T47D (cell line): ENCODE results near the gene GPC6.

ENCODE experiments used
- DNase-seq, 2 experiments: peaks; one replicate each; pipeline versions ENCODE4 v3.0.0 to v3.0.0-alpha.2; 2011 to 2012; ENCODE audit warnings: low read depth in 1 of 2, low spot score in 1 of 2
- JUND ChIP-seq: IDR thresholded peaks from 2 replicates; pipeline ENCODE4 v1.6.1; 2012; ENCODE audit warnings: low read depth
- in situ Hi-C: cut with HindIII; loops from 2 replicates; pipeline ENCODE4 v1.10.0; 2016; ENCODE audit warnings: low sequenced_read_pairs, low pct_unique_long_range_greater_than_20kb

The GPC6 gene

DNA sequence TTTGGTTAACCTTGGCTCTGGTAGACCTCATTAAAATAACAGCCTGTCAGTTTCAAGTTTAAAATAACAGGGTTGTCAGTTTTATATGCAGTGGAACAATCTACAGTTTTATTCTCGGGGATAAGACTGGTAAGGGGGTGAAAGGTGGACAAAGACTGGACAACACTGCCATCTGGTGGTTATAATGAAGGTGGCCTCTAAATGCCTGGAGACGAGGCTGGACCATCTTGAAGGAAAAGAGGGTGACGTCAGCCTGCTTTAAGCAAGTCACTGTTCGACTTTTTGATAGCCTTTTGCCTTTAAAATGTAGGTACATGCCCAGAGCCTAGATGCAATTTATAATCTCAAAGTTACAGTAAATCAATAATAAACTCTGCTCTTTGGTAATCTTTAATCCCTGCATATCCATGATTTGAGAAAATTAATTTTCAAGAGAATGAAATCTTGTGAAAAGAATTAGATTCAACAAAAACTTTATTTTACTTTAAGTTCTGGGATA, 1135.9 kb downstream of the GPC6 start:
- peak; percentile 39 to 82 for DNase-seq
- no peak for TF ChIP-seq JUND
- in situ Hi-C loops, result no loop called here

DNA sequence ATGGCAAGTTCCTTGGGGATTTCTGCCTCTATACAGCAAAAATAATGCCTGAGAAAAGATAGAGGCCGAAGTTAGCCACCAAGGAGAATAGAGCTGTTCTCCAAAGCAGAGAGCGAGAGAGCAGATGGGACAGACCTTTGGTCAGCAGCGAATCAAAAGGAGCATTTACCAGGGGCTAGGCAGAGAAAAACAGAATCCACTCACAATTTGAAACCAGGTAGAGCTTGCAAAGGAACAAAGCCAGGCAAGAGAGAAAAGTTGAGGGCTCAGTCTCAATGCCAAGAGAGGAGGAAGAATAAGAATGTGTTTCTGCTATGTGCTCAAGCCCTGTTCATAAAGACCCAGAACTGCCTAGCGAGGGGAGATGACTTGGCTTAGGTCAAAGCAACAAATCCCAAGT, 1140.1 kb downstream of the GPC6 start:
- in situ Hi-C loops, result no loop called here
- DNase-seq, result no peak
- TF ChIP-seq JUND, result no peak

DNA sequence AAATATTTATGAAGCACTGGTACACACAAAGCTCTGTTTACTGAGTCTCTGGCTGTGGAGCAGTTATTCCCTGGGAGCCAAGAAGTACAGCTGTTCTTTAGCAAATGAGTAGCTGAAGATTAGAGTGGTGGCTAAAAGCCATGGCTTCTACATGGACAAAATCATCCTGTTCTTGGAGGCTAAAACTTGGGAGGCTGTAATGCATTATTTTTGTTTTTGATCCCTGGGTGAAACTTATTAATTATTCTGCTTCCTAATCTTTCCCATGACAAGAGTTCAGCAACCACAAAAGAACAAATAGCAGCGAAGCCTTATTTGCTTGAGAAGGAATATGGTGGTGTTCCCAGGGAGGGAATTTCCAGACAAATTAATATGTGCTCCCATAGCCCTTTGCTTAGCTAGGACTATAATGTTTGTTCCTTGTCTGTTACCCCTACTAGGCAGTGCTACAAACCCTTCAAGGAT, 1143.4 kb downstream of the GPC6 start:
- in situ Hi-C loops, result no loop called here
- TF ChIP-seq JUND, result no peak
- DNase-seq, result peak; percentile 25 to 47

DNA sequence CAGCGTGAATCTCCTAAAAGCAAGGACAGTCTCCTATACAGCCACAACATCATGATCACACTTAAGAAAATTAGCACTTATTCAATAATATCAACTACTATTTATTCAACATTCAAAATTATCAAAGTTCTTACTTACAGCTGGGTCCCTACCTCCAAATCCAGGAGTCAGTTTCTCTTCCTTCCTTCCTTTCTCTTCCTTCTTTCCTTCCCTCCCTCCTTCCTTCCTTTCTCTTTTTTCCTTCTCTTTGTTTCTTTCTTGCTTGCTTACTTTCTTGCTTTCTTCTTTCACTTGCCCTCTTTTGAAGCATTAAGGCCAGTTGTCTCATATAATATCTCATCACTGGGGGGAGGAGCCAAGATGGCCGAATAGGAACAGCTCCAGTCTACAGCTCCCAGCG, 1145.2 kb downstream of the GPC6 start:
- in situ Hi-C loops, result no loop called here
- TF ChIP-seq JUND, result no peak
- no peak for DNase-seq

DNA sequence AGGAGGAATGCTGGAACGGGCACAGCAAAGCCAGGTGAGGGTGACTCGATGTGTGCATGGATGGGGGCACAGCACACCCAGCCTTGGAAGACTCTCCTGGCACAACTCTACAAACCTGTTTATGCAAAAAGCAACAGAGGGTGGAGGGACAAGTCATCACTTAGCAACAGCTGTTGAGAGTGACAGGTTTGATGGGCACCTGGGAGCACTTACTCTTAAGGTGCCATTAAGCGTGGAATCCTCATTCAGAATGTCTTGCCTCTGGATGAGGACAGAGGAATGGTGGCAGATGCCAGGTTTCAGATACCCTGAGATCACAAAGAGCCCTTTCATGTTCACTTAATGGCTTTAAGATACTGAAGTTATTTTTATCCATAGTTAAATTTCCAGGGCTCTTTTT, 1155.9 kb downstream of the GPC6 start:
- TF ChIP-seq JUND, result no peak
- no peak for DNase-seq
- in situ Hi-C loops, result no loop called here

DNA sequence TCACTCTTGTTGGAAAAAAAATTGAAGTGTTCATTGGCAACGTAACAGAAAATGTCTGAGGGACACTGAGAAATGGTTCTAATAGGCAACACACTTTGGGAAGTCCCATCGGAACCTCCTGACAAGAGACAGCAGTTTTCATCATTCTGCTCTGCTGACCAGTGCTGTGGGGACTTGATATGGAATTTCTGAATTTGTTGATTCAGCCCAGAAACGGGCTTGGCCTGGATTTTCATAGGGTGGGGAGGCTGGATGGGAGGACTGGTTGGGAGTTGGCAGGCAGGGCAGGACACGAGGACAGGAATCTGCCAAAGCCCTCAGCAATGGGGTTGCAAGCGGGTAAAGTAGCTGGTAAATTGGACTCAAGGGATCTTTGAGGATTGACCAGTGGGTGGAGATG, 1156.4 kb downstream of the GPC6 start:
- in situ Hi-C loops, result no loop called here
- no peak for DNase-seq
- TF ChIP-seq JUND, result no peak

DNA sequence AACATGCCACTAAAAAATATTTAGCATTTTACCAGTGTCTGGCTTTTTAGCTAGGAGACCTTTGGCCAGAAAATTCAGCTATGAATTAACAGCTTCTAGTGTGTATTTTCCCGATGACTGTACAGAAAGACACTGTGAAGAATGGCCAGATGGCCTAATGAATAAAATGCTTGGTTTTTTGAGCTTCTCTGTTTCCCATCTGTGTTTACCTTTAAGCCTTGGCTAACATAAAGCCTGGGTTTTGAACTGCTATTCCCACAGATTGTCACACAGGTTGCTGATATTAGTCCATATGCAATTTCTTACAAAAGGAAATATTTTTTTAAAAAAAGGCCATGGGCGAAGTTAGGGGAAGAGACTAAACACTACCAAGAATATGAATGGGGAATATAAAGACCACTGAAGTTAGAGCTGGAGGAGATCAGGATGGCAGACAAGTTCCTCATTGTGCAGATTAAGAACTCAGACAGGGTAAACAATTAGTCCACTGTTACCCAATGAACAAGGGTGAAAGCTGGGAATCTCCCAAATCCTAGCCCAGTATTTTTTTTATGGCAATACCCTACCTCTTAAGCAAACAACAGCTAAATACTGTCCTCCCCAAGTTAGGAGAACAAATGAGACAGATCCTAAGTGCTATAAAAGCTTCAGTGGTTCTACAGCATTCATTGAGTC, 1157.8 kb downstream of the GPC6 start:
- in situ Hi-C loops, result no loop called here
- no peak for TF ChIP-seq JUND
- no peak for DNase-seq

DNA sequence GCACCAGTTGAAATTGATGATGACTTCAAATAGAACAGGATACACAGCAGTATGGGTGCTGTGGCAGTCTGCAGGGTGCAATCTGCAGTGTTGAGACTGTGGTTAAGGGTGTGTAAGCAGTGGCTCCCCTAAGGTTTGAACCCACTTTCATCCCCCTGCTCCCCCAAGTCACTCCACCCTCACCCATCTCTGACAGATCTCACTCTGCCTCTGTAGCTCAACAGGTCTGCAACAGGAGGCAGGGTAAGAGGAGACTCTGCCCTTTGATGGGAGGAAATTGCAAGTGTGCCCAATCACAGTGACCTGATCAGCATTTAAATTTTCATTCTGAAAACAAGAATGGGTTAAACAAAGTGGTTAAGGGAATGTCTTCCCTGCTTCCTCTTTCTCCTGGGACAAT, 1160.4 kb downstream of the GPC6 start:
- no peak for TF ChIP-seq JUND
- no peak for DNase-seq
- in situ Hi-C loops, result no loop called here

DNA sequence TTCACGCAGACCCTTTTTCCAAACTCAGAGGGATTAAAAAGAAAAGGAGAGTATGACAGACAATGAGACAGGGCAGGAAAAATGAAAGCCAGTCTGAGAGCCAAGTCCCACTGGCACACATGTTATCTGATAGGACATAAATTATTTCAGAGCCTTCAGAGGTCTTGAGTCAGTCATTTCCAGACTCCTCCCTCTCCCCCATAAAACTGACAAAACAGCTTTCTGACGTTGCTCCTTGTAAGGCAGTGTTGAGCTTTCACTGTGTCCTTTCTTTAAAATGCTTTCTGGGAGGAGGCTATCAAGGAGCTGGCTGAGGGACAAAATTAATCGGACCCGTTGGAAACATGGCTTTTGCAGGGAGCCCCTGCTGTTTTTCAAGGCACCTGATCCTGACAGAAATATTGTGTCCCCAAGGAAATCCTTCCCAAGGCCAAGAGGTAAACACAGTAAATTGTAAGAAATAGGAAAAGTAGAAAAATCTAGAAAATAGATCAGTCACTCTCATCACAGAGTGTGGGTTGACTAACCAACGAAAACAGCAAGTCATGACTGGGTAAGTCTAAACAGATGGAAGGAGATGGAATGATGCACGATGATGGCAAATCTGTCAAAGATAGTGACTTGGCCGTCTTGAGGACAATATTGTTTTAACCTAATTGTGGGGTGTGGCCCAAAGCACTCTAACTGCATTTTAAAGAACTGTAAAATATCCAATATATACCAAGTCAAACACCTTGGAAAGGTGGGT, 1163.2 kb downstream of the GPC6 start:
- in situ Hi-C loops, result no loop called here
- no peak for TF ChIP-seq JUND
- no peak for DNase-seq

DNA sequence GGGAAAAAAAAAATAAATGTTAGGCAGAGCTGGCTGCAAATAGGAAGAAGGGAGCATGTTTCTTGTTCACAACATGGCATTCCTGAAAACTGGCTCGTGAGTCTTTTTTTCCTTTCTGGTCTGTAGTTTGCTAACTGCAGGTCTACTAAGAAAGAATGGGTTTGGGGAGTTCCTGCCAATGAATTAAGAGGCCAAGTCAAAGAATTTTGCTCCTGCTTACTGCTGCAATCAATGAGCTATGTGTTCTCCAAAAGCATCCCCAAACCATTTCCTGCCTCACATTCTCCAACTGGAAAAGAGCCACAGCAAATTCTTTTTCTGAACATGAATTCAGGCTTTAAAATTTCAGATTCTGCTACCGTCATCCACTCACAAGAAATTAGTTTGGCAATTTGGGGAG, 1164.3 kb downstream of the GPC6 start:
- no peak for DNase-seq
- no peak for TF ChIP-seq JUND
- in situ Hi-C loops, result no loop called here

DNA sequence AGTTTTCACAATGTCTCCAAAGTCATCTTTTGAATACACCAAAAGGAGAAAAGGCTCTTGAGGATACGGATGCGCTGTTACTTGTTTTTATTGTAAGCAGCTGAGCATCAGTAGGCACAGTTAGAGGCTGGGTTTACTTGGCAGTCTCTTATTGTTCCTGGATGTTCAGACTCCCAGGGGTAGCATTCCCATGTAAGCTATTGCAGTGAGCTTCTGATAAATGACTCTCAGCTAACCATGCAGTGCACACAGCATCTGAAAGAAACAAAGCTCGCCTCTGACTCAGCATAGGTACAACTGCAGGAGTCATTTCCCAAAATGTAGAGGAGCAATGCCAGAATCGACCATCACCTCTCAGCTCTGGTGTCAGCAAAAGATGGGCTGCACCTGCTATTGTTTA, 1168.1 kb downstream of the GPC6 start:
- DNase-seq, result no peak
- in situ Hi-C loops, result no loop called here
- TF ChIP-seq JUND, result no peak

DNA sequence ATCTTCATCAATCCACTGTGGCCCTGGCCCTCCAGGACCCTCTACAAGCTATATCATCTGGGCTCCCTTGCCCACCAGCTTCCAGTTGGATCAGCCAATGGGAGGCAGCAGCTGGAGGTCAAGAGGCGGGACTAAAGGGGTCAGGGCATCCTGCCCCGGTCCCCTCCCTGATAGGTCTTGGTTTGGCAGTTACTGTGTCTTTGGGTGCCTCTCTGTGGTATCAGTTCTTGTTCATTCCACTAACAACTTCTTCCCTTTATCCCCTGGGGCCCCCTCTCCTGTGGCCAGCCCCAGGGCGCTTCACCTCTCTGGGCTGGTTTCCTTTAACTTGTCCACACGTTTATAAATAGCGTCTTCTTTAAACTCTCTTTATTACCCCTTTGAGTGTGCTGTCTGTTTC, 1169.3 kb downstream of the GPC6 start:
- TF ChIP-seq JUND, result no peak
- in situ Hi-C loops, result no loop called here
- no peak for DNase-seq

DNA sequence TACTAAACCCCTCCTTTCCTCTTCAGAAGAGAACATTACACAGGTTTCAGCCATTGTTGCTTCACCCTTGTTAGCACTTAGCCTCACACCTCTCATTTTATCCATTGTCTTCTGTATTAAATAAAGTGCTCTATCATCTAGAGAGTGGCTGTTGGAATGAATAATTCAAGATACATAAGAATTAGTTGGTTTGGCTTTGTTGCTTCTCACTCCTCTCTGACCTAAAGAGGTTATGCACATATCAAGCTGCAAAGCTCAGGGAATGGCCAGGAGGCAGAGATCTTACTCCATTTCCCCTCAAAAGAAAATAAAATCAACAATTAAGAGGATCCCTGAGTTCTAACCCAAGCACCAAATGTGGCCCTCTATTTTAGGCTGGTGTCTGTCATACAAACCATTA, 1173.2 kb downstream of the GPC6 start:
- in situ Hi-C loops, result no loop called here
- TF ChIP-seq JUND, result no peak
- DNase-seq, result no peak

DNA sequence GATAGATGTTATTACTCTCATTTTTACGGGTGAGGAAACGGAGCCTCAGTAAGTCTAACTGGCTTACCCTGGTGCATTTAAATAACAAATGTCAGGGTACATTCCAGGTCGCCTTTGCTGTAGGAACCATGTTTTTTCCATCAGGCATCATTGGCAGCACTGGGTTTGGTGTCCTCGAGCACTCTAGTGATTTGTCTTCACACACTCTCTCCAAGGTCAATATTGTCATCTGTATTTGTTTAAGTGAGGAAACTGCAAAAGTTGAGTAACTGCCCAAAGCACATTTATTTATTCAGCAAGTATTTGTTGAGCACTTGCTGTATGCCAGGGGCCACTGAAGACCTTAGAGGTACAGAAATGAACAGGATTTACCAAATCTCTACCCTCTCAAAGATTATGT, 1174.3 kb downstream of the GPC6 start:
- DNase-seq, result no peak
- in situ Hi-C loops, result no loop called here
- TF ChIP-seq JUND, result no peak
